CD14-positive monocyte (primary cell): ENCODE results near the gene CABLES2. TPM values are rescaled to one million over a fixed set of nuclear protein-coding genes. Genes with fewer than 3 reads are reported as not detected.

ENCODE experiments used
- DNase-seq, 3 donors: peaks; one replicate each; pipeline ENCODE4 v3.0.0-alpha.2; 2011 to 2022
- H2AFZ ChIP-seq: 2 replicates; pipeline ENCODE4 v1.6.0; 2012; ENCODE audit warnings: mild to moderate bottlenecking, low read depth, low read length, inconsistent platforms; ENCODE audit not compliant: insufficient read depth, poor library complexity, severe bottlenecking
- H3K27ac ChIP-seq, 2 donors: 1 replicate in 1 of 2; 2 replicates in 1 of 2; pipeline ENCODE4 v1.5.1; 2012 to 2013; ENCODE audit warnings: low read length in 2 of 2, control low read depth in 1 of 2, inconsistent platforms in 1 of 2, low read depth in 1 of 2, mild to moderate bottlenecking in 1 of 2
- H3K27me3 ChIP-seq, 2 donors: one replicate each; pipeline versions ENCODE4 v1.6.0 to v1.6.1; 2011 to 2013; ENCODE audit warnings: low read length in 2 of 2; ENCODE audit not compliant: control insufficient read depth in 2 of 2, insufficient read depth in 2 of 2
- H3K36me3 ChIP-seq, 2 donors: replicated peaks in 1 of 2; 1 replicate in 1 of 2; 2 replicates in 1 of 2; pipeline versions ENCODE4 v1.5.1 to v1.6.1; 2012 to 2013; ENCODE audit warnings: low read length in 2 of 2, control low read depth in 1 of 2, inconsistent platforms in 1 of 2, mild to moderate bottlenecking in 1 of 2; ENCODE audit not compliant: insufficient read depth in 2 of 2, control insufficient read depth in 1 of 2
- H3K4me1 ChIP-seq, 2 donors: 1 replicate in 1 of 2; 2 replicates in 1 of 2; pipeline versions ENCODE4 v1.5.1 to v1.6.1; 2012 to 2013; ENCODE audit warnings: low read length in 2 of 2, control low read depth in 1 of 2, inconsistent platforms in 1 of 2, mild to moderate bottlenecking in 1 of 2, moderate library complexity in 1 of 2; ENCODE audit not compliant: insufficient read depth in 2 of 2, control insufficient read depth in 1 of 2
- H3K4me2 ChIP-seq: replicated peaks from 2 replicates; pipeline ENCODE3; 2012; ENCODE audit warnings: low read length, moderate library complexity, mild to moderate bottlenecking; ENCODE audit not compliant: poor library complexity, severe bottlenecking; ENCODE audit errors: extremely low read depth
- H3K4me3 ChIP-seq, 3 experiments: fragments of 200-600 bp in 1 of 3; sonication (generic) in 1 of 3; replicated peaks in 1 of 3; 1 replicate in 2 of 3; 2 replicates in 1 of 3; pipeline ENCODE4 v1.5.1; 2011 to 2013; ENCODE audit warnings: low read length in 3 of 3, mild to moderate bottlenecking in 3 of 3, control low read depth in 2 of 3, low read depth in 2 of 3, inconsistent platforms in 1 of 3, moderate library complexity in 1 of 3
- H3K79me2 ChIP-seq: 2 replicates; pipeline ENCODE4 v1.6.0; 2012; ENCODE audit warnings: mild to moderate bottlenecking, control low read depth, inconsistent platforms, low read length, moderate library complexity; ENCODE audit not compliant: insufficient read depth
- H3K9ac ChIP-seq: 2 replicates; pipeline ENCODE4 v1.6.0; 2017; ENCODE audit warnings: low read length, mild to moderate bottlenecking; ENCODE audit not compliant: insufficient read depth, poor library complexity, severe bottlenecking
- H3K9me3 ChIP-seq, 2 donors: replicated peaks in 1 of 2; 1 replicate in 1 of 2; 2 replicates in 1 of 2; pipeline versions ENCODE4 v1.5.1 to v1.6.1; 2012 to 2013; ENCODE audit warnings: low read length in 2 of 2, control low read depth in 1 of 2; ENCODE audit not compliant: control insufficient read depth in 1 of 2, insufficient read depth in 1 of 2
- H4K20me1 ChIP-seq: 2 replicates; pipeline ENCODE4 v1.6.0; 2012; ENCODE audit warnings: mild to moderate bottlenecking, low read length, control low read depth, moderate library complexity; ENCODE audit not compliant: insufficient read depth
- H3K27ac Mint-ChIP-seq, 7 donors: one replicate each; pipeline ENCODE4 v1.8.0; 2020; ENCODE audit warnings: mild to moderate bottlenecking in 7 of 7, mixed read lengths in 7 of 7, moderate library complexity in 6 of 7, inconsistent platforms in 2 of 7
- H3K27me3 Mint-ChIP-seq, 3 donors: one replicate each; pipeline ENCODE4 v1.8.0; 2021 to 2022; ENCODE audit warnings: low read depth in 3 of 3, mild to moderate bottlenecking in 3 of 3, mixed read lengths in 3 of 3, moderate library complexity in 3 of 3, inconsistent platforms in 1 of 3
- H3K36me3 Mint-ChIP-seq, 2 donors: one replicate each; pipeline ENCODE4 v1.8.0; 2020; ENCODE audit warnings: mixed read lengths in 2 of 2, inconsistent platforms in 1 of 2, mild to moderate bottlenecking in 1 of 2
- H3K4me1 Mint-ChIP-seq: one replicate; pipeline ENCODE4 v1.8.0; 2020; ENCODE audit warnings: mild to moderate bottlenecking, mixed read lengths
- H3K4me3 Mint-ChIP-seq, 2 donors: one replicate each; pipeline ENCODE4 v1.8.0; 2020; ENCODE audit warnings: mild to moderate bottlenecking in 2 of 2, mixed read lengths in 2 of 2, moderate library complexity in 1 of 2
- H3K9me3 Mint-ChIP-seq, 7 donors: one replicate each; pipeline ENCODE4 v1.8.0; 2020 to 2022; ENCODE audit warnings: mixed read lengths in 7 of 7, mild to moderate bottlenecking in 6 of 7, moderate library complexity in 6 of 7, inconsistent platforms in 2 of 7
- CTCF ChIP-seq: fragments of 200-600 bp; IDR thresholded peaks from one replicate; pipeline ENCODE4 v1.8.0; 2022; ENCODE audit warnings: antibody characterized with exemption, mild to moderate bottlenecking
- WGBS: methylation state at CpG from one replicate; pipeline ENCODE4 v1.1.5; 2013; ENCODE audit warnings: missing lambda C conversion rate; ENCODE audit not compliant: insufficient coverage; 5-methylcytosine and 5-hydroxymethylcytosine counted together
- intact Hi-C, 2 donors: fragments of 100-400 bp; cut with micrococcal nuclease; formaldehyde crosslinking; loops; one replicate each; pipeline versions ENCODE4 v1.15.0 to v1.15.1; 2023
- polyA plus RNA-seq, 3 donors: library from polyadenylated mRNA; depleted of rRNA in 1 of 3; unstranded in 2 of 3; stranded (reverse) in 1 of 3; fragments of 300-500 nt in 2 of 3; fragments of >200 nt in 1 of 3; fragmentation: Illumina TruSeq in 2 of 3; gene quantifications; 1 replicate in 2 of 3; 2 replicates in 1 of 3; pipeline ENCODE4 v1.2.3, GENCODE V29; 2012 to 2021

Gene CABLES2
- polyA plus RNA-seq, 3 donors: 0.60 to 4.0 (median 0.61) TPM

GRCh38 chr20:62362590-62362940 is 44.5 kb downstream of the CABLES2 start:
- TF ChIP-seq CTCF: no peak
- H3K9me3 Mint-ChIP-seq: peaks cover 0 to 1% (median 0%) of the 10 kb centered on the region in 7 donors
- Histone ChIP-seq H3K79me2 (no peaks in the 10 kb centered on the region), H3K27ac (no peak overlapping the region), H2AFZ (no peak overlapping the region), H3K27me3 (peaks cover 14 to 26% of the 10 kb centered on the region in 2 donors), H4K20me1 (no peaks in the 10 kb centered on the region), H3K4me2 (no peak overlapping the region), H3K4me1 (peaks cover 4 to 12% of the 10 kb centered on the region in 2 donors), H3K9me3 (no peaks in the 10 kb centered on the region), H3K9ac (no peak overlapping the region), H3K36me3 (no peaks in the 10 kb centered on the region), H3K4me3 (no peak overlapping the region)
- no peaks in the 10 kb centered on the region for H3K36me3 Mint-ChIP-seq
- 67% methylated on average over 12 of the region's 13 CpGs for WGBS
- H3K4me1 Mint-ChIP-seq: peaks cover 1% of the 10 kb centered on the region
- H3K27ac Mint-ChIP-seq: peak overlapping the region in 1 of 7 donors; percentile 43
- H3K27me3 Mint-ChIP-seq: peaks cover 19 to 42% (median 31%) of the 10 kb centered on the region in 3 donors
- no peak overlapping the region for H3K4me3 Mint-ChIP-seq
- DNase-seq: no peak
- intact Hi-C loops: no loop called here

- Histone ChIP-seq H3K4me3 (no peak overlapping the region), H4K20me1 (no peaks in the 10 kb centered on the region), H3K9me3 (no peaks in the 10 kb centered on the region), H2AFZ (no peak overlapping the region), H3K36me3 (no peaks in the 10 kb centered on the region), H3K27ac (no peak overlapping the region), H3K27me3 (peaks cover 11 to 29% of the 10 kb centered on the region in 2 donors), H3K4me2 (no peak overlapping the region), H3K4me1 (peaks cover 2 to 9% of the 10 kb centered on the region in 2 donors), H3K79me2 (no peaks in the 10 kb centered on the region), H3K9ac (no peak overlapping the region)
- no peak overlapping the region for H3K4me3 Mint-ChIP-seq
- no peaks in the 10 kb centered on the region for H3K36me3 Mint-ChIP-seq
- intact Hi-C loops: no loop called here
- TF ChIP-seq CTCF: no peak
- no peaks in the 10 kb centered on the region for H3K4me1 Mint-ChIP-seq
- peaks cover 0 to 1% (median 0%) of the 10 kb centered on the region in 7 donors for H3K9me3 Mint-ChIP-seq
- WGBS: 93% methylated on average over 33 of the region's 34 CpGs
- H3K27ac Mint-ChIP-seq: no peak overlapping the region
- DNase-seq: no peak
- peaks cover 18 to 44% (median 33%) of the 10 kb centered on the region in 3 donors for H3K27me3 Mint-ChIP-seq
These were observed 45.1 kb downstream of the CABLES2 start for GRCh38 chr20:62361799-62362589.
